Measurements from ENCODE around the gene PCDHGC5. TPM values are rescaled to one million over a fixed set of nuclear protein-coding genes. Genes with fewer than 3 reads are reported as not detected.

The PCDHGC5 gene
- total and polyA plus RNA-seq, 2 of the 8 experiments (the other 6 are each of a cell fraction or from before 2014, with no cell fraction given): 0.41 to 1.1 TPM

- no peaks in the 10 kb centered on the region for H3K27me3 ChIP-seq (replicated peaks in 1 of 4; ENCODE audit: control insufficient read depth in 3 of 4, extremely low read depth in 1 of 4, insufficient read depth in 3 of 4, low read length in 3 of 4)
- peaks cover 15% of the 10 kb centered on the region for H3K23me2 ChIP-seq (ENCODE audit: low read depth, low read length)
- CTCF ChIA-PET (ENCODE audit: partially characterized antibody): interaction anchor here (0.6 to 50.9 kb wide), 28 partner anchors 12 to 339 kb away, joined by 3 to 1236 read pairs (median 5); partner anchors contain the start of genes PCDHB11, PCDHB14, PCDHB15 and PCDHB7
- no peak overlapping the region for H2BK120ac ChIP-seq (replicated peaks; ENCODE audit: low read depth, low read length)
- no peak overlapping the region for H4K91ac ChIP-seq (replicated peaks; ENCODE audit: insufficient read length, low read length)
- H3K56ac ChIP-seq (replicated peaks; ENCODE audit: insufficient read length, low read depth, low read length): no peak overlapping the region
- H3K4me1 ChIP-seq (replicated peaks in 1 of 4; ENCODE audit: control insufficient read depth in 3 of 4, insufficient read depth in 4 of 4, low read length in 3 of 4): peaks cover 7 to 35% (median 19%) of the 10 kb centered on the region in 4 experiments
- DNase-seq (ENCODE audit: low read depth in 1 of 2, low spot score in 2 of 2) (no peak), FAIRE-seq (no peak)
- H2BK15ac ChIP-seq (ENCODE audit: low read length): peak overlapping the region; percentile 29; the same call in 1 of the 2 replicates
- H2BK12ac ChIP-seq (ENCODE audit: low read depth, low read length): no peak overlapping the region
- H2BK5ac ChIP-seq (ENCODE audit: low read depth, low read length): no peak overlapping the region
- no peak overlapping the region for H3K27ac ChIP-seq (ENCODE audit: low read depth, low read length)
- H3K4ac ChIP-seq (replicated peaks; ENCODE audit: insufficient read length, low read depth, low read length): no peak overlapping the region
- no peak overlapping the region for H3K14ac ChIP-seq (ENCODE audit: insufficient read length)
- no peaks in the 10 kb centered on the region for H3K79me2 ChIP-seq (ENCODE audit: control insufficient read depth in 1 of 2, insufficient read depth in 2 of 2, low read length in 2 of 2)
- no peak overlapping the region for H4K5ac ChIP-seq (ENCODE audit: insufficient read length, low read depth, low read length)
- H4K20me1 ChIP-seq (replicated peaks in 1 of 2; ENCODE audit: control insufficient read depth in 1 of 2, insufficient read depth in 2 of 2, low read length in 2 of 2): no peaks in the 10 kb centered on the region
- peaks cover 0 to 9% (median 4%) of the 10 kb centered on the region in 4 experiments; a peak in 4 of 8 replicates for H3K36me3 ChIP-seq (ENCODE audit: control insufficient read depth in 2 of 4, insufficient read depth in 4 of 4, low read length in 3 of 4)
- H2AFZ ChIP-seq (ENCODE audit: low read length): no peak overlapping the region
- 89% methylated on average over 13 of the region's 14 CpGs; no CpG with 5 or more reads in 1 of the 2 experiments for WGBS, 2 experiments (ENCODE audit: extremely low coverage in 1 of 2, insufficient coverage in 1 of 2, insufficient read length in 1 of 2, insufficient replicate concordance in 2 of 2, low coverage in 1 of 2, low lambda C conversion rate in 2 of 2, missing lambda C conversion rate in 1 of 2)
- POLR2A ChIA-PET (ENCODE audit: partially characterized antibody): interaction anchor here (1.5 to 2.2 kb wide), 2 partner anchors 32 to 90 kb away, joined by 3 to 7 read pairs; partner anchors contain the start of gene PCDHGA11
- H2AK5ac ChIP-seq (ENCODE audit: low read depth, low read length): no peak overlapping the region
- no peak overlapping the region for H2BK20ac ChIP-seq (ENCODE audit: low read length)
- no peaks in the 10 kb centered on the region for H3K79me1 ChIP-seq (ENCODE audit: low read depth, low read length)
- no peak overlapping the region for H3K4me2 ChIP-seq (ENCODE audit: insufficient read depth in 1 of 2, low read depth in 2 of 2, low read length in 2 of 2)
- H3K18ac ChIP-seq (ENCODE audit: extremely low read depth, low read length): no peak overlapping the region
- no peak overlapping the region for H3K9ac ChIP-seq (replicated peaks in 1 of 4; ENCODE audit: extremely low read depth in 1 of 4, low read depth in 3 of 4, low read length in 3 of 4)
- H3K4me3 ChIP-seq (ENCODE audit: extremely low read depth in 1 of 4, insufficient read depth in 2 of 4, low read depth in 3 of 4, low read length in 4 of 4): no peak overlapping the region
- no peaks in the 10 kb centered on the region for H3K9me3 ChIP-seq (ENCODE audit: insufficient read depth in 2 of 2, low read depth in 1 of 2, low read length in 1 of 2)
- H3K23ac ChIP-seq (ENCODE audit: insufficient read length): no peak overlapping the region
- no peak overlapping the region for H4K8ac ChIP-seq (ENCODE audit: extremely low read depth, insufficient read depth, low read length)
- TF ChIP-seq SP4 (IDR thresholded peaks at IDR 0.05; ENCODE audit: low read length) (no peak), ATF3 (IDR thresholded peaks at IDR 0.05; ENCODE audit: insufficient read depth, low read depth, low read length) (no peak), RXRA (IDR thresholded peaks at IDR 0.05; ENCODE audit: insufficient read depth, low read depth, low read length) (no peak), CEBPB (IDR thresholded peaks at IDR 0.05; ENCODE audit: low read depth, low read length) (no peak), HDAC2 (IDR thresholded peaks at IDR 0.05; ENCODE audit: borderline replicate concordance in 1 of 2, low read depth in 2 of 2, low read length in 2 of 2) (no peak)
Observed at GRCh38 chr5:141510850-141511601, 22.1 kb downstream of the PCDHGC5 start.

Data from H1 (cell line).